ENCODE measurements around the gene XPC. TPM values are rescaled to one million over a fixed set of nuclear protein-coding genes. Genes with fewer than 3 reads are reported as not detected.

XPC gene
- total RNA-seq, 2 donors from 2014 or later = 33.2 to 34.9 TPM

GRCh38 chr3:14137004-14137403 lies 41.4 kb downstream of the XPC start:
- no peak for TF ChIP-seq CTCF (IDR thresholded peaks at IDR 0.05)
- no peak for TF ChIP-seq POLR2A (IDR thresholded peaks at IDR 0.05)
- intact Hi-C loops (cut with DNase I) = no loop called here
- Histone ChIP-seq H3K27me3 (no peaks in the 10 kb centered on the region), H3K4me3 (no peak overlapping the region), H3K9me3 (no peaks in the 10 kb centered on the region), H3K27ac (no peak overlapping the region), H3K4me1 (no peaks in the 10 kb centered on the region), H3K36me3 (replicated peaks in 1 of 2; ENCODE audit: insufficient read depth in 1 of 2, low read depth in 2 of 2) (peaks cover 0 to 36% of the 10 kb centered on the region in 2 donors)
- ATAC-seq = no peak
- 87 to 100% methylated on average over 2 to 3 of the region's 3 CpGs for WGBS, 2 donors
- DNase-seq = no peak

GRCh38 chr3:14135581-14135980 lies 42.8 kb downstream of the XPC start:
- H3K36me3 ChIP-seq (replicated peaks in 1 of 2; ENCODE audit: insufficient read depth in 1 of 2, low read depth in 2 of 2) = peaks cover 9 to 50% of the 10 kb centered on the region in 2 donors
- ATAC-seq (no peak), DNase-seq (no peak)
- no peaks in the 10 kb centered on the region for H3K27me3 ChIP-seq
- intact Hi-C loops (cut with DNase I) = no loop called here
- 87 to 92% methylated on average over 10 to 11 of the region's 11 CpGs for WGBS, 2 donors
- TF ChIP-seq POLR2A (IDR thresholded peaks at IDR 0.05) (no peak), CTCF (IDR thresholded peaks at IDR 0.05) (no peak)
- H3K4me3 ChIP-seq = no peak overlapping the region
- H3K9me3 ChIP-seq = no peaks in the 10 kb centered on the region
- H3K27ac ChIP-seq = no peak overlapping the region
- no peaks in the 10 kb centered on the region for H3K4me1 ChIP-seq

- Histone ChIP-seq H3K4me1 (no peaks in the 10 kb centered on the region), H3K27me3 (no peaks in the 10 kb centered on the region), H3K27ac (no peak overlapping the region), H3K9me3 (no peaks in the 10 kb centered on the region), H3K36me3 (replicated peaks in 1 of 2; ENCODE audit: insufficient read depth in 1 of 2, low read depth in 2 of 2) (peaks cover 11 to 59% of the 10 kb centered on the region in 2 donors), H3K4me3 (no peak overlapping the region)
- ATAC-seq (no peak), DNase-seq (no peak)
- WGBS, 2 donors = 88 to 94% methylated on average over 5 to 6 of the region's 6 CpGs
- intact Hi-C loops (cut with DNase I) = no loop called here
- no peak for TF ChIP-seq POLR2A (IDR thresholded peaks at IDR 0.05)
- TF ChIP-seq CTCF (IDR thresholded peaks at IDR 0.05) = no peak
Observed at GRCh38 chr3:14134291-14134690, 44.1 kb downstream of the XPC start.

GRCh38 chr3:14133876-14134275 lies 44.5 kb downstream of the XPC start:
- no peaks in the 10 kb centered on the region for H3K27me3 ChIP-seq
- intact Hi-C loops (cut with DNase I) = no loop called here
- DNase-seq (no peak), ATAC-seq (no peak)
- TF ChIP-seq POLR2A (IDR thresholded peaks at IDR 0.05) = no peak
- no peak for TF ChIP-seq CTCF (IDR thresholded peaks at IDR 0.05)
- no peaks in the 10 kb centered on the region for H3K4me1 ChIP-seq
- WGBS, 2 donors = 92 to 100% methylated on average over 1 to 5 of the region's 5 CpGs
- no peaks in the 10 kb centered on the region for H3K9me3 ChIP-seq
- no peak overlapping the region for H3K4me3 ChIP-seq
- H3K27ac ChIP-seq = no peak overlapping the region
- peaks cover 11 to 56% of the 10 kb centered on the region in 2 donors for H3K36me3 ChIP-seq (replicated peaks in 1 of 2; ENCODE audit: insufficient read depth in 1 of 2, low read depth in 2 of 2)

- Histone ChIP-seq H3K27me3 (no peaks in the 10 kb centered on the region), H3K4me1 (no peaks in the 10 kb centered on the region), H3K4me3 (no peak overlapping the region), H3K9me3 (no peaks in the 10 kb centered on the region), H3K36me3 (replicated peaks in 1 of 2; ENCODE audit: insufficient read depth in 1 of 2, low read depth in 2 of 2) (peaks cover 11 to 56% of the 10 kb centered on the region in 2 donors), H3K27ac (no peak overlapping the region)
- 80 to 88% methylated on average over 7 to 10 of the region's 10 CpGs for whole genome bisulfite sequencing, 2 donors
- intact Hi-C loops (cut with DNase I) = no loop called here
- no peak for DNase-seq
- no peak for TF ChIP-seq POLR2A (IDR thresholded peaks at IDR 0.05)
- TF ChIP-seq CTCF (IDR thresholded peaks at IDR 0.05) = no peak
- no peak for ATAC-seq
Observed at GRCh38 chr3:14133188-14133800, 45.1 kb downstream of the XPC start.
